GM19395 (cell line): Measurements from ENCODE around the gene SYCN.
"Not testable (repeated sequence)": the region's sequence is repeated elsewhere in the genome, so short reads cannot be mapped to it uniquely, and the experiment has no call there.

Experiments
- ATAC-seq: cut with Tn5 transposase; IDR thresholded peaks from one replicate; pipeline ENCODE4 v1.9.1; 2021; ENCODE audit warnings: mild to moderate bottlenecking, moderate library complexity; ENCODE audit not compliant: unreplicated experiment

The SYCN gene

GRCh38 chr19:39230096-39230764, 26.2 kb upstream of the SYCN start:
- no peak for ATAC-seq

DNA sequence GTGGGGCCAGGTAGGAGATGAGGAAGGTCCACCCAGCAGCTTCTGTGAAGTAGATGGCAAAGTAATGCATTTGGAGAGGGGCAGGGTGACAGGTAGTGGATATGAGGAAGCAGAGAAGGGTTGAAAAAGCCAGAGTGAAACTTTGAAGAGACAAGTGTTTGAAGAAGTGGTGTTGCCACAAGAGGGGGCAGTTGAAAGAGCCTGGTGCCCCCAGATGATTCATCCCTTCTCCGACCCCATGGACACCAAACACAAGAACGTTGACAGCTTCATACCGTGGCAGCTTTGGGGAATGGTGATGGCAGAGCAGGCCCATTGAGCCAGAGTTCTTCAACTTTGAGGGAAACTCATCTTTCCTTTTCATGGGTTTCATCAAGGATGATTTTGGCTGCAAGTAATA, 20.8 kb upstream of the SYCN start:
- ATAC-seq = no peak

DNA sequence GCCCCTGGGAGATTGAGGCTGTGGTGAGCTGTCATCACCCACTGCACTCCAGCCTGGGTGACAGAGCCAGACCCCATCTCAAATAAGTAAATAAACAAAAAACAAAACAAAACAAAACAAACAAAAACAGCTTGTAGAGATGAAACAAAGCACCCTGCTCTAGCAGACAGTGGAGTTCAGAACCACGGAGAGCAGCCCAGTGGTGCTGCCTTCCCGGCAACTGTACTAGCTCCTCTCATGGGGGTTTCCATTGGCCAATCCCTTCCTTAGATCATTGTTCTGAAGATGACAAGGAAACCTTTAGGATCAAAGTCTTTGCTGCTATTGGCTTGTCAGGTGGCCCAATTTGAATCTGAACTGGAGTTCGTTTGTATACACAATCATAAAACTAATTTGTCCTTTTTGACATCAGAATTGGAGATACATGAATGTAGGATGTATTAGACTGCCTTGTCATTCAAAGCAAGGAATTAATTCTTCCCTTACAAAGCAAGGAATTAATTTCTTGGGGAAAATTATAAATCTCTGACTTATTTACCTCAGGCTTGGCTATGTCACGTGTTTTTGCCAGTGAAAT, 19.7 kb upstream of the SYCN start:
- ATAC-seq = no peak

GRCh38 chr19:39219108-39219507, 15.0 kb upstream of the SYCN start:
- not testable (repeated sequence) for ATAC-seq

DNA sequence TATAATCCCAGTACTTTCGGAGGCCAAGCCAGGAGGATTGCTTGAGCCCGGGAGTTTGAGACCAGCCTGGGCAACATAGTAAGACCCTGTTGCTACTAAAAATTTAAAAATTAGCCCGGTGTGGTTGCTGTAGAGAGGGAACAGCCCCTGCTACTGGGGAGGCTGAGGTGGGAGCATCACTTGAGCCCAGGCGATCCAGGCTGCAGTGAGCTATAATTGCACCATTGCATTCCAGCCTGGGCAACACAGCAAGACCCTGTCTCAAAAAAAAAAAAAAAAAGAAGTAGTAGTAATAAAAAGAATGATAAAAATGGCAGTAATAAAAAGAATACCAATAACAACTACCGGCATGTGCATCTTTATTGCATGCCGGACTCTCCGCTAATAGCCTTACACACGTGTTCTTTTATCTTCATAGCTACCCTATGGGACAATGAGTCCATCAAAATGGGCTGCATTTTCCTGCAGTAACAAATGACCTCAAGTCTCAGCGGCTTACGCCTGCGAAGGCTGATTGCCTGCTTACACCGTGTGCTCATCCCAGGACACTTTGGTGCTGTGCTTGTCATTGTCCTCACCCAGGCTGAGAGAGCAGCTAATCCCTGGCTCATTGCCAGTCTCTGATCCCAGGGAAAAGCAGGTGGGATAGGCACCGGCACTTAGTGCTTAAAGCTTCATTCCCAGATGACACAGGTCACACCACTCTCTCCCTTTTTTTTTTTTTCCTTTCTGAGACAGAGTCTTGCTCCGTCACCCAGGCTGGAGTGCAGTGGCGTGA, 14.4 kb upstream of the SYCN start:
- no peak for ATAC-seq

DNA sequence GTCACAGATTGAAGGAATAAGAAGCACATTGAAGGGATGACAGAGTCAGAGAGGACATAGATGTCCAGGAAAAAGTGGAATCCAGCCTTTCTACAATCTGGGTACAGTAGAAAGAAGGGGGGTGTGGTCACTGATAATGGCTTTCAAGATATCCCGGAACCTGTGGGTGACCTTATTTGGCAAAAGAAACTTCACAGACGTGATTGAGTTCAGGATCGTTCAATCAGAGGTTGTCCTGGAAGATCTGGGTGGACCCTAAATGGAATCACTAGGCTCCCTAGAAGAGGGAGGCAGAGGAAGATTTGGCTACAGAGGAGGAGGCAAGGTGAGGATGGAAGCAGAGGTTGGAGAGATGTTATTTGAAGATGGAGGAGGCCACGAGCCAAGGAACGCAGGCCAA, 13.0 kb upstream of the SYCN start:
- no peak for ATAC-seq

DNA sequence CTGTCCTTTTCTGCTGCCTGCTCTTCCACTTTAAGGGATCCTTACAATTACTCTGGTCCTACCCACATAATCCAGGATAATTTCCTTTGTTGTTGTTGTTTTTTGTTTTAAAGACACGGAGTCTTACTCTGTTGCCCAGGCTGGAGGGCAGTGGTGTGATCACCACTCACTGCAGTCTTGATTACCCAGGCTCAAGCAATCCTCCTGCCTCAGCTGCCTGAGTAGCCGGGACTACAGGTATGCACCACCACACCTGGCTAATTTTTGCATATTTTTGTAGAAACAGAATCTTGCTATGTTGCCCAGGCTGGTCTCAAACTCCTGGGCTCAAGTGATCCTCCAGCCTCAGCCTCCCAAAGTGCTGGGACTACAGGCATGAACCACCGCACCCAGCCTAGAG, 11.3 kb upstream of the SYCN start:
- not testable (repeated sequence) for ATAC-seq

- no peak for ATAC-seq
These were observed 8.3 kb upstream of the SYCN start for GRCh38 chr19:39212375-39212742.

- ATAC-seq = no peak
These were observed 7.8 kb upstream of the SYCN start for GRCh38 chr19:39211731-39212374.

- ATAC-seq = no peak
These were observed 5.1 kb upstream of the SYCN start for GRCh38 chr19:39209196-39209595.

DNA sequence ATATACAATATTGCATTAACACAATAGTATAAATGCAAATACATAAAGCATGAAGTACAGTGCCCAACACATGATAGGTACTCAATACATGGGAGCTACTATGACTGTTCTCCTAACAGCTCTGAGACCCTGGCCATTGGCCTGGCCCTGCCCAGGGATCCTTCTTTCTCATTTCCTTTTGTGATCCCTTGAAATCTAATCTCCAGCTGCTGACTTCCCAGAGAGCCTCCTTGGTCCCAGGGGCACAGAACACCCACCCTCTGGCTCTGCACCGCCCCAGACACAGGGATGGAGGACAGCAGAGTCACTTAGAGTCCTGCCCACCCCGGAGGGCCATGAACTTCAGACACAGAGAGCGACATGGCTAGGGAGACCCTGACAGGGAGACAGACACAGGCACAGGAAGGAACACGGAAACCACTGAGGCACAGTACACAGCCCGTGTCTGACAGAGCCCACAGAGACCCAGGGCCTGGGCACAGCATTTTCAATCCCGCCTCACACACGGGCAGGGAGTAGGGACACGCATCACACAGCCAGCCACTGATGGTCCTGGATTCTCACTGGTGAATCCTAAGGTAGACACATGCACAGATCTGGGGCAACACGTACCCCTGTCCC, 4.2 kb upstream of the SYCN start:
- no peak for ATAC-seq

DNA sequence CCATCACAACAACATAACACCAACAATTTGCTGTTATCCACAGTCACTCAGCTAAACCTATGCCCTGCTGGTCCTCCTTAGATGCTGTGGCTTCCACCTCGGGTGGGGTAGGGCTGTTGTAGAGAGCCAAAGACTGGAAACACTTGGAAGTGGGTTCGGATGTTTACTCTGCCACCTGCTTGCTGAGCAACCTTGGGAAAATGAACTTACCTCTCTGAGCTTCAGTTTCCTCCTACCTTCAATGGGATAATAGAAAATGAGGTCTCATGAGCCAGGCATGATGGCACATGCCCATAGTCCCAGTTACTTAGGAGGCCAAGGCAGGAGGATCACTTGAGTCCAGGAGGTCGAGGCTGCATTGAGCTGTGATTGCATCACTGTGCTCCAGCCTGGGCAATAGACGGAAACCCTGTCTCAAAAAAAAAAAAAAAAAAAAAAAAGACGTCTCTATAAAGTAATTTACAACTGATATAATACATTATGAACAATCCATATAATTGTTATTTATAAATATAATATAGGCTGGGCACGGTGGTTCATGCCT, 3.3 kb upstream of the SYCN start:
- no peak for ATAC-seq

GRCh38 chr19:39206122-39206521, 2.1 kb upstream of the SYCN start:
- ATAC-seq = no peak

DNA sequence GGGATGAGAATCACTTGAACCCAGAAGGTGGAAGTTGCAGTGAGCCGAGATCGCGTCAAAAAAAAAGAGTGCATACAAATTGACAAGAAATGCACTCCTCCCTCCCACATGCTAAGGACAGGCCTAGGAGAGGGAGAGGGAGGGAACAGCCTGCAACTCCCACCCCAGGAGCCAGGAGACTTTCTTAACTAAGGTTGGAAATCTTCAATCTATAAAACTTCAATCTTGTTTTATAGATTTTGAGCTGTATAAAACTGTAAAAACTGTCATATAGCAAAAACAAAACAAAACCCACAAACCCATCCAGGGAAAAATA, 1.3 kb upstream of the SYCN start:
- no peak for ATAC-seq

GRCh38 chr19:39202998-39203355, 1.1 kb downstream of the SYCN start:
- no peak for ATAC-seq

GRCh38 chr19:39200803-39201115, 3.3 kb downstream of the SYCN start:
- ATAC-seq = no peak

DNA sequence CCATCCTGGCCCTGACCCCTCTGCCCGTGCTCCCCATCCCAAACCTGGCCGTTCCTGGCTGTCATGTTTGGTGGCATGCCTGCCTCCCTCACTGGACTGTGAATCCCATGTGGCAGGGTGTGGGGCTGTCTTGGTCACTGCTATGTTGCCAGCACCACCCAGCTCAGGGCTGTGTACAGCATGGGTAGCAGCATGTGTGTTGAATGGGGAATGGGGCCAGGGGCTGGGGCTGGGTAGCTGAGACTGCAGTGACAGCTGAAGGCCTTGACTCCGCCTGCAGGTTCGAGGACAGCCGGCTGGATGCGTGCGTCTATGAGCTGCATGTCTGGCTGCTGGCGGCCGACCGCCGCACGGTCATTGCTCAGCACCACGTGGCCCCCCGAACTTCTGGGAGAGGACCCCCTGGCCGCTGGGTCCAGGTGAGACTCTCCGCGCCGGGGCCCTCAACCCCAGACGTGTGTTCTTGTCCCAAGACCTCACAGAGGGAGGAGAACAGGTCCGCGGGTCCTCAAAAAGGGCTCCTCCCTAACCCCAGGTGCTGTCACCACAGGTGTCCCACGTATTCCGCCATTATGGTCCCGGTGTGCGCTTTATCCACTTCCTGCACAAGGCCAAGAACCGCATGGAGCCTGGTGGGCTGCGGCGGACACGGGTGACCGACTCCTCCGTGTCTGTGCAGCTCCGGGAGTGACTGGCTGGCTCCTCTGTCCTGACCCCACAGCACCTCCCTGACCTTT, 3.8 kb downstream of the SYCN start:
- ATAC-seq = no peak

- ATAC-seq = no peak
These were observed 5.0 kb downstream of the SYCN start for GRCh38 chr19:39199025-39199424.

DNA sequence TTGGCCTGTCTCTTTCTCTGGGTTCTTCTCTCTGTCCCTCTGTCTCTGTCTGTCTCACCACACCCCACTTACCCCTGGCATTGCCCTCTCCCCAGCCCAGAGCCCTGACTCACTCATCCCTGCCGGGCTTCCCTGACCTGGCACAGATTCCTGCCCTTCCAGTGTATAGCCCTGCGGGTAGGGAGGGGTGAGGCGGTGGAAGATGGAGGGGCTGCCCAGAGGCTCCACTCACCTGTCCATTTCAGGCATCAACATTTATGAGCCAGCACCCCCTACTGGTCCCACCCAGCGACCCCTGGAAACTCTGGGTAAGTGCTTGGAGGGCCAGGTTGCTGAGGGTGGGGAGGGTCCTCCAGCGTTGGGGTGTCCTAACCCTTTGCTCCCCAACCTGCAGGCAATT, 6.3 kb downstream of the SYCN start:
- ATAC-seq = no peak

DNA sequence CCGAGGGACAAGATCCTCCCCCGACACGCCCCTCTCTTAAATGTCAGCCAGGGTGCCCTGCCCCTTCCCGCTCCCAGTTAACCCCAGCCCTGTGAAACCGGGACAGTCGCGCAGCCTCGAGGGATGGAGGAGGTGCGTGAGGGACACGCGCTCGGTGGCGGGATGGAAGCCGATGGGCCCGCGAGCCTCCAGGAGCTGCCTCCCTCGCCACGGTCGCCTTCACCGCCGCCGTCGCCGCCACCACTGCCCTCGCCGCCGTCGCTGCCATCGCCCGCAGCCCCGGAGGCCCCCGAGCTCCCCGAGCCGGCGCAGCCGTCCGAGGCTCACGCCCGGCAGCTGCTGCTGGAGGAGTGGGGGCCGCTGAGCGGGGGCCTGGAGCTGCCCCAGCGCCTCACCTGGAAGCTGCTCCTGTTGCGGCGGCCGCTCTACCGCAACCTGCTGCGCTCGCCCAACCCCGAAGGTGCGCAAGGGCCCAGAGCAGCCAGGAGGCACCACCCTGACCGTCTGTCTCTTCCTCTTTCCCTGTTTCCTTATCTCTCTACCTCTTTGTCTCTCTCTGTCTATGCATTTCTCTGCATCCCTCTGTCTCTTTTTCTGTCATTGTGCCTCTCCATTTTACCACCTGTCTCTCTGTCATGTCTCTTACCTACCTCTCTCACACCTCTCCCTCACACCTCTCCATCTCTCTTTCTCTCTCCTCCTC, 7.1 kb downstream of the SYCN start, which contains the start of gene NCCRP1:
Gene NCCRP1 (plus strand): TSS at position 105 of the 703 bp plus-strand sequence. CDS start 19 bp downstream, at position 124.
- ATAC-seq = no peak
